Liver (tissue), 9 donors: ENCODE results near the gene RUNX1. TPM values are rescaled to one million over a fixed set of nuclear protein-coding genes. Genes with fewer than 3 reads are reported as not detected.

Experiments
- DNase-seq: peaks from one replicate; pipeline ENCODE4 v3.0.0-alpha.2; 2017; ENCODE audit warnings: low spot score
- H3K27ac ChIP-seq, 2 donors: one replicate each; pipeline ENCODE4 v1.7.0; 2013; ENCODE audit warnings: inconsistent platforms in 2 of 2, low read length in 2 of 2, control low read depth in 1 of 2, low read depth in 1 of 2, mild to moderate bottlenecking in 1 of 2
- H3K27me3 ChIP-seq, 4 donors: one replicate each; pipeline versions ENCODE4 v1.6.1 to v1.7.0; 2013; ENCODE audit warnings: low read length in 3 of 4, inconsistent platforms in 1 of 4, mild to moderate bottlenecking in 1 of 4, moderate library complexity in 1 of 4; ENCODE audit not compliant: control insufficient read depth in 4 of 4, insufficient read depth in 4 of 4
- H3K36me3 ChIP-seq, 4 donors: one replicate each; pipeline versions ENCODE4 v1.6.1 to v1.7.0; 2013; ENCODE audit warnings: low read length in 3 of 4, mild to moderate bottlenecking in 3 of 4, low read depth in 1 of 4, moderate library complexity in 1 of 4; ENCODE audit not compliant: control insufficient read depth in 4 of 4, insufficient read depth in 3 of 4
- H3K4me1 ChIP-seq, 4 donors: one replicate each; pipeline versions ENCODE4 v1.6.1 to v1.7.0; 2013; ENCODE audit warnings: low read length in 3 of 4, mild to moderate bottlenecking in 3 of 4, moderate library complexity in 1 of 4; ENCODE audit not compliant: control insufficient read depth in 4 of 4, insufficient read depth in 4 of 4
- H3K4me3 ChIP-seq, 3 donors: one replicate each; pipeline versions ENCODE4 v1.6.1 to v1.7.0; 2013; ENCODE audit warnings: low read length in 3 of 3, control low read depth in 1 of 3, low read depth in 1 of 3, mild to moderate bottlenecking in 1 of 3
- H3K9ac ChIP-seq, 2 donors: one replicate each; pipeline ENCODE4 v1.7.0; 2013; ENCODE audit warnings: low read length in 2 of 2, mild to moderate bottlenecking in 2 of 2, moderate library complexity in 2 of 2, control low read depth in 1 of 2, low read depth in 1 of 2
- H3K9me3 ChIP-seq, 4 donors: one replicate each; pipeline versions ENCODE4 v1.6.1 to v1.7.0; 2013; ENCODE audit warnings: low read length in 3 of 4; ENCODE audit not compliant: control insufficient read depth in 4 of 4
- ATF3 ChIP-seq: IDR thresholded peaks from 2 replicates; pipeline ENCODE4 v1.6.1; 2016; ENCODE audit warnings: antibody characterized with exemption
- EGR1 ChIP-seq, 2 donors: IDR thresholded peaks; 2 replicates each; pipeline ENCODE4 v1.6.1; 2016 to 2018; ENCODE audit warnings: antibody characterized with exemption in 2 of 2, low read depth in 2 of 2
- FOXA1 ChIP-seq: IDR thresholded peaks from 2 replicates; pipeline ENCODE4 v1.6.1; 2016; ENCODE audit warnings: antibody characterized with exemption
- FOXA2 ChIP-seq: IDR thresholded peaks from 2 replicates; pipeline ENCODE4 v1.6.1; 2016; ENCODE audit warnings: antibody characterized with exemption
- GABPA ChIP-seq, 2 donors: IDR thresholded peaks in 1 of 2; conservative IDR thresholded peaks in 1 of 2; 2 replicates each; pipeline ENCODE4 v1.6.1; 2016; ENCODE audit warnings: antibody characterized with exemption in 2 of 2, mild to moderate bottlenecking in 1 of 2, moderate library complexity in 1 of 2
- HNF4A ChIP-seq, 2 donors: conservative IDR thresholded peaks; 2 replicates each; pipeline ENCODE4 v1.6.1; 2016; ENCODE audit warnings: antibody characterized with exemption in 2 of 2, mild to moderate bottlenecking in 2 of 2
- HNF4G ChIP-seq: IDR thresholded peaks from 2 replicates; pipeline ENCODE4 v1.6.1; 2016; ENCODE audit warnings: antibody characterized with exemption
- JUND ChIP-seq, 2 donors: IDR thresholded peaks; 2 replicates each; pipeline ENCODE4 v1.6.1; 2016; ENCODE audit warnings: antibody characterized with exemption in 2 of 2
- MAX ChIP-seq: IDR thresholded peaks from 2 replicates; pipeline ENCODE4 v1.6.1; 2016; ENCODE audit warnings: antibody characterized with exemption
- NR2F2 ChIP-seq: IDR thresholded peaks from 2 replicates; pipeline ENCODE4 v1.6.1; 2016; ENCODE audit warnings: antibody characterized with exemption
- RAD21 ChIP-seq, 2 donors: IDR thresholded peaks; 2 replicates each; pipeline ENCODE4 v1.6.1; 2016; ENCODE audit warnings: antibody characterized with exemption in 2 of 2, mild to moderate bottlenecking in 2 of 2
- RXRA ChIP-seq, 2 donors: IDR thresholded peaks; 2 replicates each; pipeline ENCODE4 v1.6.1; 2017 to 2018; ENCODE audit warnings: antibody characterized with exemption in 2 of 2, mild to moderate bottlenecking in 1 of 2
- SP1 ChIP-seq: IDR thresholded peaks from 2 replicates; pipeline ENCODE4 v1.6.1; 2018; ENCODE audit warnings: antibody characterized with exemption, mild to moderate bottlenecking
- TAF1 ChIP-seq: conservative IDR thresholded peaks from 2 replicates; pipeline ENCODE4 v1.6.1; 2016; ENCODE audit warnings: antibody characterized with exemption, mild to moderate bottlenecking
- YY1 ChIP-seq: IDR thresholded peaks from 2 replicates; pipeline ENCODE4 v1.6.1; 2016; ENCODE audit warnings: antibody characterized with exemption, mild to moderate bottlenecking
- WGBS: extraction: QIAGEN DNeasy Blood & Tissue Kit; methylation state at CpG from one replicate; pipeline ENCODE4 v1.1.7; 2013; 5-methylcytosine and 5-hydroxymethylcytosine counted together
- polyA plus RNA-seq, 2 donors: library from polyadenylated mRNA; stranded (reverse) in 1 of 2; unstranded in 1 of 2; fragments of 200-250 nt in 1 of 2; fragments of >200 nt in 1 of 2; fragmentation: Nextera tagmentation in 1 of 2; extraction: Ambion mirVana in 1 of 2; gene quantifications; one replicate each; pipeline versions ENCODE4 v1.2.1 to v1.2.3, GENCODE V29; 2013 to 2015
- total RNA-seq, 2 donors: library from RNA; depleted of rRNA; stranded (reverse); fragments of >200 nt; gene quantifications; one replicate each; pipeline ENCODE4 v1.2.3, GENCODE V29; 2014
- TF ChIP-seq, protein P1 (sequence below): IDR thresholded peaks from 2 replicates; pipeline ENCODE4 v1.6.1; 2016; ENCODE audit warnings: antibody characterized with exemption
- TF ChIP-seq, protein P2 (sequence below): fragments of 150-350 bp; IDR thresholded peaks from 2 replicates; pipeline ENCODE4 v1.5.1; 2017; ENCODE audit warnings: improper control_type of control experiment, low read depth, low read length; ENCODE audit not compliant: missing input control
- TF ChIP-seq, protein P3 (sequence below): IDR thresholded peaks from 2 replicates; pipeline ENCODE4 v1.6.1; 2016; ENCODE audit warnings: antibody characterized with exemption, mild to moderate bottlenecking
- donor health status: healthy.
- donor health status: healthy.
- donor health status: healthy.
- donor health status: healthy.
- donor health status: healthy.

The RUNX1 gene
- total and polyA plus RNA-seq, 4 donors = 0.98 to 7.2 (median 3.1) TPM

GRCh38 chr21:35015435-35016024 is 33.6 kb downstream of the RUNX1 start:
- Histone ChIP-seq H3K9me3 (no peaks in the 10 kb centered on the region), H3K36me3 (no peaks in the 10 kb centered on the region), H3K4me3 (no peak overlapping the region), H3K27ac (no peak overlapping the region), H3K4me1 (peaks cover 0 to 18% (median 14%) of the 10 kb centered on the region in 4 donors), H3K27me3 (no peaks in the 10 kb centered on the region), H3K9ac (no peak overlapping the region)
- no peak for DNase-seq
- TF ChIP-seq, protein P1, sequence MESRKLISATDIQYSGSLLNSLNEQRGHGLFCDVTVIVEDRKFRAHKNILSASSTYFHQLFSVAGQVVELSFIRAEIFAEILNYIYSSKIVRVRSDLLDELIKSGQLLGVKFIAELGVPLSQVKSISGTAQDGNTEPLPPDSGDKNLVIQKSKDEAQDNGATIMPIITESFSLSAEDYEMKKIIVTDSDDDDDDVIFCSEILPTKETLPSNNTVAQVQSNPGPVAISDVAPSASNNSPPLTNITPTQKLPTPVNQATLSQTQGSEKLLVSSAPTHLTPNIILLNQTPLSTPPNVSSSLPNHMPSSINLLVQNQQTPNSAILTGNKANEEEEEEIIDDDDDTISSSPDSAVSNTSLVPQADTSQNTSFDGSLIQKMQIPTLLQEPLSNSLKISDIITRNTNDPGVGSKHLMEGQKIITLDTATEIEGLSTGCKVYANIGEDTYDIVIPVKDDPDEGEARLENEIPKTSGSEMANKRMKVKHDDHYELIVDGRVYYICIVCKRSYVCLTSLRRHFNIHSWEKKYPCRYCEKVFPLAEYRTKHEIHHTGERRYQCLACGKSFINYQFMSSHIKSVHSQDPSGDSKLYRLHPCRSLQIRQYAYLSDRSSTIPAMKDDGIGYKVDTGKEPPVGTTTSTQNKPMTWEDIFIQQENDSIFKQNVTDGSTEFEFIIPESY = no peak
- TF ChIP-seq, protein P2, sequence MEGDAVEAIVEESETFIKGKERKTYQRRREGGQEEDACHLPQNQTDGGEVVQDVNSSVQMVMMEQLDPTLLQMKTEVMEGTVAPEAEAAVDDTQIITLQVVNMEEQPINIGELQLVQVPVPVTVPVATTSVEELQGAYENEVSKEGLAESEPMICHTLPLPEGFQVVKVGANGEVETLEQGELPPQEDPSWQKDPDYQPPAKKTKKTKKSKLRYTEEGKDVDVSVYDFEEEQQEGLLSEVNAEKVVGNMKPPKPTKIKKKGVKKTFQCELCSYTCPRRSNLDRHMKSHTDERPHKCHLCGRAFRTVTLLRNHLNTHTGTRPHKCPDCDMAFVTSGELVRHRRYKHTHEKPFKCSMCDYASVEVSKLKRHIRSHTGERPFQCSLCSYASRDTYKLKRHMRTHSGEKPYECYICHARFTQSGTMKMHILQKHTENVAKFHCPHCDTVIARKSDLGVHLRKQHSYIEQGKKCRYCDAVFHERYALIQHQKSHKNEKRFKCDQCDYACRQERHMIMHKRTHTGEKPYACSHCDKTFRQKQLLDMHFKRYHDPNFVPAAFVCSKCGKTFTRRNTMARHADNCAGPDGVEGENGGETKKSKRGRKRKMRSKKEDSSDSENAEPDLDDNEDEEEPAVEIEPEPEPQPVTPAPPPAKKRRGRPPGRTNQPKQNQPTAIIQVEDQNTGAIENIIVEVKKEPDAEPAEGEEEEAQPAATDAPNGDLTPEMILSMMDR = no peak
- TF ChIP-seq ATF3 (no peak), TAF1 (no peak), NR2F2 (no peak), EGR1 (IDR thresholded peaks at IDR 0.05; ENCODE audit: low read depth in 2 of 2) (no peak), RXRA (IDR thresholded peaks at IDR 0.05) (no peak), SP1 (no peak), JUND (IDR thresholded peaks at IDR 0.05) (no peak), HNF4A (conservative IDR thresholded peaks at IDR 0.05) (no peak), YY1 (no peak), MAX (no peak), HNF4G (no peak), FOXA1 (no peak), RAD21 (IDR thresholded peaks at IDR 0.05) (no peak), GABPA (IDR thresholded peaks at IDR 0.05 in 1 of 2, conservative IDR thresholded peaks at IDR 0.05 in 1 of 2) (no peak), FOXA2 (no peak)
- TF ChIP-seq, protein P3, sequence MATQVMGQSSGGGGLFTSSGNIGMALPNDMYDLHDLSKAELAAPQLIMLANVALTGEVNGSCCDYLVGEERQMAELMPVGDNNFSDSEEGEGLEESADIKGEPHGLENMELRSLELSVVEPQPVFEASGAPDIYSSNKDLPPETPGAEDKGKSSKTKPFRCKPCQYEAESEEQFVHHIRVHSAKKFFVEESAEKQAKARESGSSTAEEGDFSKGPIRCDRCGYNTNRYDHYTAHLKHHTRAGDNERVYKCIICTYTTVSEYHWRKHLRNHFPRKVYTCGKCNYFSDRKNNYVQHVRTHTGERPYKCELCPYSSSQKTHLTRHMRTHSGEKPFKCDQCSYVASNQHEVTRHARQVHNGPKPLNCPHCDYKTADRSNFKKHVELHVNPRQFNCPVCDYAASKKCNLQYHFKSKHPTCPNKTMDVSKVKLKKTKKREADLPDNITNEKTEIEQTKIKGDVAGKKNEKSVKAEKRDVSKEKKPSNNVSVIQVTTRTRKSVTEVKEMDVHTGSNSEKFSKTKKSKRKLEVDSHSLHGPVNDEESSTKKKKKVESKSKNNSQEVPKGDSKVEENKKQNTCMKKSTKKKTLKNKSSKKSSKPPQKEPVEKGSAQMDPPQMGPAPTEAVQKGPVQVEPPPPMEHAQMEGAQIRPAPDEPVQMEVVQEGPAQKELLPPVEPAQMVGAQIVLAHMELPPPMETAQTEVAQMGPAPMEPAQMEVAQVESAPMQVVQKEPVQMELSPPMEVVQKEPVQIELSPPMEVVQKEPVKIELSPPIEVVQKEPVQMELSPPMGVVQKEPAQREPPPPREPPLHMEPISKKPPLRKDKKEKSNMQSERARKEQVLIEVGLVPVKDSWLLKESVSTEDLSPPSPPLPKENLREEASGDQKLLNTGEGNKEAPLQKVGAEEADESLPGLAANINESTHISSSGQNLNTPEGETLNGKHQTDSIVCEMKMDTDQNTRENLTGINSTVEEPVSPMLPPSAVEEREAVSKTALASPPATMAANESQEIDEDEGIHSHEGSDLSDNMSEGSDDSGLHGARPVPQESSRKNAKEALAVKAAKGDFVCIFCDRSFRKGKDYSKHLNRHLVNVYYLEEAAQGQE = no peak
- 95% methylated on average over 5 of the region's 5 CpGs for WGBS
